PFSK-1 (cell line): Measurements from ENCODE around the gene HTR5A.

Experiments used
- POLR2AphosphoS5 ChIP-seq: IDR thresholded peaks from 2 replicates; pipeline ENCODE4 v1.6.1; 2012; ENCODE audit warnings: low read depth, mild to moderate bottlenecking, control low read depth, low read length, moderate library complexity
- SIN3A ChIP-seq: IDR thresholded peaks from 2 replicates; pipeline ENCODE4 v1.6.1; 2012; ENCODE audit warnings: mild to moderate bottlenecking, low read length, moderate library complexity, borderline replicate concordance; ENCODE audit not compliant: insufficient read depth
- TAF1 ChIP-seq: IDR thresholded peaks from 2 replicates; pipeline ENCODE4 v1.6.1; 2012; ENCODE audit warnings: low read length, control low read depth, borderline replicate concordance; ENCODE audit not compliant: insufficient read depth
- TF ChIP-seq, protein P1 (sequence below), 2 experiments: IDR thresholded peaks; 2 replicates each; pipeline versions ENCODE4 v1.6.1 to v1.8.0; 2011 to 2012; ENCODE audit warnings: low read depth in 2 of 2, low read length in 2 of 2, control low read depth in 1 of 2, inconsistent platforms in 1 of 2, mild to moderate bottlenecking in 1 of 2, moderate library complexity in 1 of 2; ENCODE audit not compliant: insufficient read depth in 1 of 2

DNA sequence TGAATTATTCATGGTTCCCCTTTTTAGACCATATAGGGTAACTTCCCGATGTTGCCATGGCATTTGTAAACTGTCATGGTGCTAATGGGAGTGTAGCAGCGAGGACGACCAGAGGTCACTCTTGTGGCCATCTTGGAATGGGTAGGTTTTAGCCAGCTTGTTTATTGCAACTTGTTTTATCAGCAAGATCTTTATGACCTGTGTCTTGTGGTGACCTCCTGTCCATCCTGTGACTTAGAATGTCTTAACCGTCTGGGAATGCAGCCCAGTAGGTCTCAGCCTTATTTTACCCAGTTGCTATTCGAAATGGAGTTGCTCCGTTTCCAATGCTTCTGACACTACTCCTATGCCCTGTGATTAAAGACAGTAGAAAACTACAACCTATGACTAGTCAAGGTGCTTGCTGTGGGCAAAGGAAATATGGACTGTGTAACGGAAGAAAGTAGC, 48.4 kb upstream of the HTR5A start:
- TF ChIP-seq POLR2AphosphoS5 (no peak), TAF1 (no peak), SIN3A (no peak)
- TF ChIP-seq, protein P1, sequence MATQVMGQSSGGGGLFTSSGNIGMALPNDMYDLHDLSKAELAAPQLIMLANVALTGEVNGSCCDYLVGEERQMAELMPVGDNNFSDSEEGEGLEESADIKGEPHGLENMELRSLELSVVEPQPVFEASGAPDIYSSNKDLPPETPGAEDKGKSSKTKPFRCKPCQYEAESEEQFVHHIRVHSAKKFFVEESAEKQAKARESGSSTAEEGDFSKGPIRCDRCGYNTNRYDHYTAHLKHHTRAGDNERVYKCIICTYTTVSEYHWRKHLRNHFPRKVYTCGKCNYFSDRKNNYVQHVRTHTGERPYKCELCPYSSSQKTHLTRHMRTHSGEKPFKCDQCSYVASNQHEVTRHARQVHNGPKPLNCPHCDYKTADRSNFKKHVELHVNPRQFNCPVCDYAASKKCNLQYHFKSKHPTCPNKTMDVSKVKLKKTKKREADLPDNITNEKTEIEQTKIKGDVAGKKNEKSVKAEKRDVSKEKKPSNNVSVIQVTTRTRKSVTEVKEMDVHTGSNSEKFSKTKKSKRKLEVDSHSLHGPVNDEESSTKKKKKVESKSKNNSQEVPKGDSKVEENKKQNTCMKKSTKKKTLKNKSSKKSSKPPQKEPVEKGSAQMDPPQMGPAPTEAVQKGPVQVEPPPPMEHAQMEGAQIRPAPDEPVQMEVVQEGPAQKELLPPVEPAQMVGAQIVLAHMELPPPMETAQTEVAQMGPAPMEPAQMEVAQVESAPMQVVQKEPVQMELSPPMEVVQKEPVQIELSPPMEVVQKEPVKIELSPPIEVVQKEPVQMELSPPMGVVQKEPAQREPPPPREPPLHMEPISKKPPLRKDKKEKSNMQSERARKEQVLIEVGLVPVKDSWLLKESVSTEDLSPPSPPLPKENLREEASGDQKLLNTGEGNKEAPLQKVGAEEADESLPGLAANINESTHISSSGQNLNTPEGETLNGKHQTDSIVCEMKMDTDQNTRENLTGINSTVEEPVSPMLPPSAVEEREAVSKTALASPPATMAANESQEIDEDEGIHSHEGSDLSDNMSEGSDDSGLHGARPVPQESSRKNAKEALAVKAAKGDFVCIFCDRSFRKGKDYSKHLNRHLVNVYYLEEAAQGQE (IDR thresholded peaks at IDR 0.05; ENCODE audit: insufficient read depth in 1 of 2, low read depth in 2 of 2, low read length in 2 of 2), result no peak
